HAP-1 (cell line): Measurements from ENCODE around the gene DLGAP5.

Experiments
- DNase-seq, 2 experiments: peaks; one replicate each; pipeline ENCODE4 v3.0.0-alpha.2; 2016 to 2020; ENCODE audit warnings: low spot score in 2 of 2
- H3K27me3 ChIP-seq: fragments of 250-450 bp; sonication (Bioruptor Pico); 2 replicates; pipeline ENCODE4 v1.5.1; 2020; ENCODE audit warnings: low read depth, mild to moderate bottlenecking, moderate library complexity
- H3K36me3 ChIP-seq: fragments of 250-450 bp; sonication (Bioruptor Pico); replicated peaks from 2 replicates; pipeline ENCODE4 v1.5.1; 2020; ENCODE audit warnings: mild to moderate bottlenecking
- H3K4me1 ChIP-seq: fragments of 250-450 bp; sonication (Bioruptor Pico); 2 replicates; pipeline ENCODE4 v1.5.1; 2020; ENCODE audit warnings: mild to moderate bottlenecking
- H3K4me3 ChIP-seq: fragments of 250-450 bp; sonication (Bioruptor Pico); 2 replicates; pipeline ENCODE4 v1.5.1; 2020; ENCODE audit warnings: mild to moderate bottlenecking, moderate library complexity
- H3K9me3 ChIP-seq: fragments of 250-450 bp; sonication (Bioruptor Pico); 2 replicates; pipeline ENCODE4 v1.5.1; 2020; ENCODE audit warnings: mild to moderate bottlenecking, moderate library complexity
- in situ Hi-C: fragments of 300-500 bp; cut with MboI; formaldehyde crosslinking; loops from 3 replicates; pipeline ENCODE4 v1.14.3; 2020; ENCODE audit warnings: low sequenced_read_pairs, inconsistent platforms, mixed read lengths

DLGAP5 gene, protein sequence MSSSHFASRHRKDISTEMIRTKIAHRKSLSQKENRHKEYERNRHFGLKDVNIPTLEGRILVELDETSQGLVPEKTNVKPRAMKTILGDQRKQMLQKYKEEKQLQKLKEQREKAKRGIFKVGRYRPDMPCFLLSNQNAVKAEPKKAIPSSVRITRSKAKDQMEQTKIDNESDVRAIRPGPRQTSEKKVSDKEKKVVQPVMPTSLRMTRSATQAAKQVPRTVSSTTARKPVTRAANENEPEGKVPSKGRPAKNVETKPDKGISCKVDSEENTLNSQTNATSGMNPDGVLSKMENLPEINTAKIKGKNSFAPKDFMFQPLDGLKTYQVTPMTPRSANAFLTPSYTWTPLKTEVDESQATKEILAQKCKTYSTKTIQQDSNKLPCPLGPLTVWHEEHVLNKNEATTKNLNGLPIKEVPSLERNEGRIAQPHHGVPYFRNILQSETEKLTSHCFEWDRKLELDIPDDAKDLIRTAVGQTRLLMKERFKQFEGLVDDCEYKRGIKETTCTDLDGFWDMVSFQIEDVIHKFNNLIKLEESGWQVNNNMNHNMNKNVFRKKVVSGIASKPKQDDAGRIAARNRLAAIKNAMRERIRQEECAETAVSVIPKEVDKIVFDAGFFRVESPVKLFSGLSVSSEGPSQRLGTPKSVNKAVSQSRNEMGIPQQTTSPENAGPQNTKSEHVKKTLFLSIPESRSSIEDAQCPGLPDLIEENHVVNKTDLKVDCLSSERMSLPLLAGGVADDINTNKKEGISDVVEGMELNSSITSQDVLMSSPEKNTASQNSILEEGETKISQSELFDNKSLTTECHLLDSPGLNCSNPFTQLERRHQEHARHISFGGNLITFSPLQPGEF

DNA sequence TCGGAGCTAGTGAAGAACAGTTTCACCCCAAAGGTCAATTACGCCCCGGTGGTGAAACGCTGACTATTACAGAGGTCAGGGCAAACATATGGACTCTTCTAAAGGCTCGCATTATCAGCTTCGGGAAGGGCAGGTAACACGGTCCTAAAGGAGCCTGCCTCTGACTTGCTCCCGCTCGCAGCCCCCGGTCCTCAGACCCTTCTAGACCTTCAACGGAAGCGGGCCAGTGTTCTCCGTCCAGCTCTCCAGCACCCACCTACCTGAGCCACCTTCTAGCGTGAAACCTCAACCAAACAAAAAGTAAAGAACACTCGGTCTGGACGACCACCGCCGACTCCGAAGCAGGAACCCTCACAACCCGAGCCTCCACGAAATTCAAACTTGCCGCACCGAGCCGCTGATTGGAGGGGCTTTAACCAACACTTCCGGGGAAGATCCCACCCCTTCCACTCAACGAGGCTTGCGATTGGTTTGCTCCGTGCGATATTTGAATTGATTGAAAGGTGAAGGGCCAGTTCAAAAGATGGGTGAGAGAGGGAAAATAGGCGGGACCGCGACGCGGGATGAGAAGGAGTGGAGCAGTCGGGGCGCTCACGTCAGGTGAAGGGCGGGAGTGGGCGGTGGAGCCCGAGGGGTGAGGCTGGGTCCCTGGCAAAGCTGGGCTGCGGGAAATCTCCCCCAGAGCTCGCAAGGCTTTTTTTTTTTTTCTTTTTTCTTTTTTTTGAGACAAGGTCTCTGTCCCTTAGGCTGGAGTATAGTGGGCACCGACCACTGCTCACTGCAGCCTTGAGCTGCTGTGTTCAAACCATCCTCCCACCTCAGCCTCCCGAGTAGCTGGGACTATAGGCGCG lies at the start of gene DLGAP5:
DLGAP5 (minus strand) TSS at position 383 of the 851 bp plus-strand sequence. CDS start 2,406 bp downstream, outside the sequence.
- DNase-seq = peak; percentile 96 to 98
- Histone ChIP-seq H3K4me1 (peaks cover 12% of the 10 kb centered on the region), H3K4me3 (peak within 1 kb of the TSS; percentile 89), H3K36me3 (peaks cover 10% of the 10 kb centered on the region), H3K9me3 (no peaks in the 10 kb centered on the region), H3K27me3 (no peaks in the 10 kb centered on the region)
- in situ Hi-C loops = no loop called here

DNA sequence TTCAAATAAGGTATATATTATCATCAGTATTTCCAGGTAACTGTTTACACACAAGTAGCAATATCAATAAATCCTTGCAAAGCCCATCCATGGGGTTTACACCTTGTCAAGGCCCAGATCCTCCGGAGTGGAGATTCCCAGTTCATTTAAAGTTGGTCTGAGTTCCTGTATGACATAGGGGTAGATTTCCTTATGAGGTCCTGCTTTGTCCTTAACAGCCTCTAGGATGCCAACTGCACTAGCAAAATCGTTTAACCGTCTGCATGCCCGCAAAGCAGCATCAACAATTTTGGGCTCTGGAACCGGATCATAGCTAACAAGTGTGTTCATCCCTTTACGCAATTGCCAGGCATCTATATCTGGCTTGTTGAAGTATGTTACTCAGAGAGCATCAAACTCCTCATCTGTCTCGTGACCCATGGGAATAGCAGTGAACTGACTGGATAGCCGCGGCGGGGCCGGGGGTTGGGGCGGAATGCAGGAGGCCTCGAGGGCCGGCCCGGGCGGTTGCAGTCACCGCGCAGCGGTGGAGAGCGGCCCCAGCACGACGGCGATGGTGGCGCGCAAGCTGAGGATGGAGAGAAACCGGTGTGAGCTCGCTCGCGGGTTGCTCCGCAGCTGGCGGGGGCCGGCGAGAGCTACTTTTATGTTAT lies 49.3 kb upstream of the DLGAP5 start:
- in situ Hi-C loops = no loop called here
- no peaks in the 10 kb centered on the region for H3K4me1 ChIP-seq
- peaks cover 22% of the 10 kb centered on the region for H3K27me3 ChIP-seq
- no peak overlapping the region for H3K4me3 ChIP-seq
- H3K9me3 ChIP-seq = no peaks in the 10 kb centered on the region
- H3K36me3 ChIP-seq = no peaks in the 10 kb centered on the region
- no peak for DNase-seq

DNA sequence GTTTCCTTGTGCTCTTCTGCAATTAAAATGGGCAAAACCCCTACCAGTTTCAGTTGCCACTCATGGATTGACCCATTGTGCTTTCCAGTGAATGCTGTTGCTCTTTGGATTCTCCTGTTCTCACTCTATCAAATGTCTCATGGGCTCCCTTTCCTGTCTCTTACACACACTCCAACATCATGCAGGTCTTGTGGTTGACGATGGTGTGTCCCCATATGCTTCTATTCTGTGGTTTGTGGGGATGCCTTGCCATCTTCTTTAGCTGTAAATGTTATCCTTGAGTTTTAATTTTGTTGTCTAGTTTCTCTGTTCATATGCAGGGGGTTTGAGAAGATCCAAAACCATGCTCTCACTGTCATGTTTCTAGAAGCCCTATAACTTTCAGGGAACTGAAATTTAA lies 47.9 kb upstream of the DLGAP5 start:
- Histone ChIP-seq H3K27me3 (peaks cover 26% of the 10 kb centered on the region), H3K4me3 (no peak overlapping the region), H3K36me3 (no peaks in the 10 kb centered on the region), H3K9me3 (no peaks in the 10 kb centered on the region), H3K4me1 (no peaks in the 10 kb centered on the region)
- no peak for DNase-seq
- in situ Hi-C loops = no loop called here

DNA sequence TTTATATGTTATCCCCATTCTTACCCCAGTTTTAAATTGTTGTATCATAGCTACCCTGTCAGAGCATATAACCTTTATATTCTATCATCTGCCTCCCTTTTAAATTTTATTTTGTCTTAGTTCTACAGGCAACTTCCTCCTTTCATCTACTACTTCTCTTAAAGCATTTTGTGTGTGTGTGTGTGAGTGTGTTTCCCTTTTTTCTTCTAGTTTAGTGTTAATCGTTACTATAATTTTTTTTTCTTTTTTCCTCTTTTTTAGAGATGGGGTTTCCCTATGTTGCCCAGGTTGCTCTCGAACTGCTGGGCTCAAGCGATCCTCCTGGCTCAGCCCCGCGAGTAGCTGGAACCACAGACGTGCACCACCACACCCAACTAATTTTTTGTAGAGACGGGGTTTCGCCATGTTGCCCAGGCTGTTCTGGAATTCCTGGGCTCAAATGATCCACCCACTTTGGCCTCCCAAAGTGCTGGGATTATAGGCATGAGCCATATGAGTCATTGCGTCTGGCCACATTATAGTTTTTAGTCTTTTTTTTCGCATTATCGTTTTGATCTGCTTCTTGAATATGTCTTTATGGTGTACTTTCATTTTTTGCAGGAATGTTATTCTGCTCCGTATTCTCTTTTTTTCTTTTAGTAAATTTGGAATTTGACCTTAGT lies 46.8 kb upstream of the DLGAP5 start:
- Histone ChIP-seq H3K36me3 (no peaks in the 10 kb centered on the region), H3K27me3 (peaks cover 37% of the 10 kb centered on the region), H3K9me3 (no peaks in the 10 kb centered on the region), H3K4me1 (no peaks in the 10 kb centered on the region), H3K4me3 (no peak overlapping the region)
- no peak for DNase-seq
- in situ Hi-C loops = no loop called here

DNA sequence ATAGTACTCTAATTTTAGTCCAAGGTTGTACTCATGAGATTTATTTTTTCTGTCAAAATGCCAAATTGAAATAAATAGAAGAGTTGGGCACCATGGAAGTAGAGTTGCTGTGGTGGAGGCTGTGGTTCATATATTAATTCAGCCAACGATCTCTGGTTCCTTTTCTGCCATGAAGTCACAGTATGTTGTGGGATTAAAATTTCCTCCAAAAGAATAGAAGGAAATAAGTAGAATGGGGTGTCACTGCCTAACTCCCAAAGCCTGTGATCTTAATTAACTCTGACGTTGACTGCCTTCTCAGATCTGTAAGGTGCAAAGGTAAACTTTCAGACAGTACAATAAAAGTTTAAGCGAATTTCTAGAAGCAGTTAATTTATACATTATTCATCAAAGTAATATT lies 42.2 kb upstream of the DLGAP5 start:
- Histone ChIP-seq H3K4me1 (no peaks in the 10 kb centered on the region), H3K4me3 (no peak overlapping the region), H3K9me3 (peaks cover 14% of the 10 kb centered on the region; the same call in 1 of the 2 replicates), H3K36me3 (no peaks in the 10 kb centered on the region), H3K27me3 (peaks cover 50% of the 10 kb centered on the region)
- in situ Hi-C loops = no loop called here
- no peak for DNase-seq

DNA sequence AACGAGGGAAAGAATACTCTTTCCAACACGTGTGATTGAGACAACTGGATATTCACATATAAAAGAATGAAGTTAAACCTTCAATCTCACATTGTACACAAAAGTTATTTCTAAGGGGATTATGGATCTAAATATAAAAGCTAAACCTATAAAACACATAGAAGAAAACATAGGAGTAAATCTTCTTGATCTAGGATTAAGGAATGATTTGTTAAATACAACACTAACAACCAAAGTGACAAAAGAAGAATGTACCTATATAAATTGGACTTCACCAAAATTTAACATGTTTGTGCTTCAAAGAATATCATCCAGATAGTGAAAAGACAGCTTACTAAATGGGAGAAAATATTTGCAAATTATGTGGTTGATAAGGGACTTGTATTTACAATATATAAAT lies 36.9 kb upstream of the DLGAP5 start:
- DNase-seq = peak in 1 of 2 experiments; percentile 91
- Histone ChIP-seq H3K4me1 (0 out of 2 replicates have a peak, but pooled peaks cover 5% of the 10 kb centered on the region), H3K27me3 (peaks cover 33% of the 10 kb centered on the region), H3K4me3 (no peak overlapping the region), H3K9me3 (peaks cover 22% of the 10 kb centered on the region), H3K36me3 (no peaks in the 10 kb centered on the region)
- in situ Hi-C loops = no loop called here

DNA sequence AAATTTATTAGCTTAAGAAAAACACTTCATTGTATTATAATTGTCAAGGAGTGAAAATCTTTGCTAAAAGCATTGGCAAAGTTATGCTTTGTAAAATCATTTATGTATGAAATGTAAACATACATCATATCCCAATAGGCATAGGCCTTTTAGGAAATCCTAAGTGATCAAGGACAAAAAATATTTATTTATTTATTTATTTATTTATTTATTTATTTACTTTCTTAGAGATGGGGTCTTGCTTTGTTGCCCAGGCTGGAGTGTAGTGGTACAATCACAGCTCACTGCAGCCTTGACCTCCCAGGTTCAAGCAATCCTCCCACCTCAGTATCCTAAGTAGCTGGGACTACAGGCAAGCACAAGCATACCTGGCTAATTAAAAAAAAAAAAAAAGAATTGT lies 32.0 kb upstream of the DLGAP5 start:
- Histone ChIP-seq H3K4me3 (no peak overlapping the region), H3K27me3 (peaks cover 18% of the 10 kb centered on the region), H3K9me3 (peaks cover 7% of the 10 kb centered on the region), H3K4me1 (0 out of 2 replicates have a peak, but pooled peaks cover 5% of the 10 kb centered on the region), H3K36me3 (no peaks in the 10 kb centered on the region)
- DNase-seq = no peak
- in situ Hi-C loops = no loop called here

DNA sequence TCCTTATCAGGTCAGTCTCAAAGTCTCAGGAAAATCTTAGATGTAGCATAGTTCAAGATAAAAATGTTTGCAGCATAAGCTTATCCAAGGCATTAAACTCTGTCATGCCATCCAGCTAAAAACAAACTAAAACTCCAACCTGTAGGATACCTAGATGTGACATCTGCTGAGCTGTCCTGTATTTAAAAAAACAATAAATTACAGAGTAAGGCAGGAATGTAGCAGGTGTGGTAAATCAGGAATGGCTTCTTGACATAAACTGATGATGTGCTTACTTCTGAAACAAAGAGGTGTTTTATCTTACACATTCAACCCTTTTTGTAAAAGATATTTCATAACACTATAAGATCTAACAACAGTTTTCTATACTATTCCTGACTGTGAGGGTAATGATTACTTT lies 30.6 kb upstream of the DLGAP5 start:
- no peak for DNase-seq
- H3K4me3 ChIP-seq = no peak overlapping the region
- H3K27me3 ChIP-seq = peaks cover 18% of the 10 kb centered on the region
- H3K36me3 ChIP-seq = no peaks in the 10 kb centered on the region
- in situ Hi-C loops = no loop called here
- peaks cover 6% of the 10 kb centered on the region for H3K4me1 ChIP-seq
- H3K9me3 ChIP-seq = peaks cover 5% of the 10 kb centered on the region

DNA sequence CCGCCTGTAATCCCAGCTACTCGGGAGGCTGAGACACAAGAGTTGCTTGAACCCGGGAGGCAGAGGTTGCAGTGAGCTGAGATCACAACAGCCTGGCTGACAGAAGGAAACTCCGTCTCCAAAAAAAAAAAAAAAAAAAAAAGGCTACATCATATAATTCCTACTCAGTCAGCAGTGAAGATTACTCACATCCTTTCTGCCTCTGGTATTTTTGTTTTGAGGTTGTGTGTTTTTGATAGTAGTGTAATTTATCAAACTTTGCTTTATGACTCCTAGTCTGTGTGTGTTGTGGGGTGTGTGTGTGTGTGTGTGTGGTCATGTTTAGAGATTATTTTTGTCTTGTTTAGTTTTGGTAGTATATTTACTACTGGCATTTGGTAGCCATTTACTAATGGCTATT lies 29.8 kb upstream of the DLGAP5 start:
- DNase-seq = no peak
- Histone ChIP-seq H3K36me3 (no peaks in the 10 kb centered on the region), H3K4me1 (peaks cover 9% of the 10 kb centered on the region), H3K4me3 (no peak overlapping the region), H3K27me3 (peaks cover 18% of the 10 kb centered on the region), H3K9me3 (no peaks in the 10 kb centered on the region; the same call in 1 of the 2 replicates)
- in situ Hi-C loops = no loop called here

DNA sequence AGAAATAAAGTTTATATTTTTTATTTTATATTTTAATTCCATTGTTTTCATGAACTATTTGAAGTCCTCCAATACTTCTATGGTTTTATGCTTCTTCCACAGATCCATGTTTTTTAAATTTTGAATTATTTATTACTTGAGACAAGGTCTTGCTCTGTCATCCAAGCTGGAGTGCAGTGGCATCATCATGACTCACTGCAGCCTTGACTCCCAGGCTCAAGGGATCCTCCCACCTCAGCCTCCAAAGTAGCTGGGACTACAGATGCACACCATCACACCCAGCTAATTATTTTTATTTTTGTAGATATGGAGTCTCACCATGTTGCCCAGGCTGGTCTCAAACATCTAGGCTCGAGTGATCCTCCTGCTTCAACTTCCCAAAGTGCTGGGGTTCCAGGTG lies 28.8 kb upstream of the DLGAP5 start:
- Histone ChIP-seq H3K4me3 (no peak overlapping the region), H3K9me3 (no peaks in the 10 kb centered on the region), H3K4me1 (peaks cover 9% of the 10 kb centered on the region), H3K36me3 (no peaks in the 10 kb centered on the region), H3K27me3 (peaks cover 18% of the 10 kb centered on the region)
- DNase-seq = no peak
- in situ Hi-C loops = no loop called here

DNA sequence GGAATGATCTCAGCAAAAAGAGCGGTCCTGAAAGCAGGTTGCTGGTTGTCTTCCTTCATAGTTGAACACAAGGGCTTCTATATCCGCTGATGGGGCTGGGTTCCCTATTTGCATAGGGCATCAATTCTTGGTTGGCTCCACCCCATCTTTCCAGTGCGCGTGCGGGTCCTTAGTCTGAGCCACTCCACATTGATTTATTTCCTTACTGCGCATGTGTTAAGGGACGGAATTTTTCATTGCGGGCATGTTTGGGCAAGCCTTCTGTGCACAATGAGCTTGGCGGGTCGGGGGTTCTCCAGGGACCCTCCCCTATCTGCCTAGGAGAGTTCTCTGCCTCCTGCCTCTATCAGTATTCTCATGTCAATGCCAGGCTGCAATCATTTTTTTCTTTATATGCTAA lies 21.2 kb upstream of the DLGAP5 start:
- in situ Hi-C loops = no loop called here

DNA sequence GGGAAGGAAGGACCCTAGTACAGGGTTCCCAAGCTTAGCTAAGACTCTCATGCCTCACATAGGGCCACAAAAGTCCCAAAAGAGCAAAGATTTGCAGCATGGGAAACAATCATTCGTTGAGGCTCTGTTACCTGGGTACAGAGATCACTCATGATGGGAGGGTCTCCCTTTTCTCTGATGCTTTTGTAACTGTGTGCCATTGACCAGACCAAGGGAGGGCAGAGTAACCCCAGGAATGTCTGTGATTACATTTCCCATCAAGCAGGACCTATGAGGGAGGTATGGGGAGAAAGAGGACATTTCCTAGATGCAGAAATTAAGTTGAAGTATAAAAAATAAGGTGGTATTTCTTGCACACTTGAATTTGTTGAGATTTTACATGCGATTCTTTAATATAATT lies 16.4 kb upstream of the DLGAP5 start:
- no peak for DNase-seq
- Histone ChIP-seq H3K4me3 (no peak overlapping the region), H3K4me1 (peaks cover 2% of the 10 kb centered on the region; the same call in 1 of the 2 replicates), H3K27me3 (no peaks in the 10 kb centered on the region), H3K9me3 (no peaks in the 10 kb centered on the region), H3K36me3 (no peaks in the 10 kb centered on the region)
- in situ Hi-C loops = no loop called here

More for the DNA sequence above, 21.2 kb upstream of the DLGAP5 start:
- Histone ChIP-seq H3K4me3 (no peak overlapping the region), H3K9me3 (no peaks in the 10 kb centered on the region), H3K4me1 (peaks cover 13% of the 10 kb centered on the region), H3K36me3 (no peaks in the 10 kb centered on the region), H3K27me3 (no peaks in the 10 kb centered on the region)
- DNase-seq = peak; percentile 43 to 81
